GM18499 (cell line): ENCODE measurements around the gene PRKCE.

Experiments
- ATAC-seq: cut with Tn5 transposase; IDR thresholded peaks from one replicate; pipeline ENCODE4 v1.9.1; 2021; ENCODE audit warnings: moderate number of reproducible peaks; ENCODE audit not compliant: insufficient read depth, unreplicated experiment

Gene PRKCE

DNA sequence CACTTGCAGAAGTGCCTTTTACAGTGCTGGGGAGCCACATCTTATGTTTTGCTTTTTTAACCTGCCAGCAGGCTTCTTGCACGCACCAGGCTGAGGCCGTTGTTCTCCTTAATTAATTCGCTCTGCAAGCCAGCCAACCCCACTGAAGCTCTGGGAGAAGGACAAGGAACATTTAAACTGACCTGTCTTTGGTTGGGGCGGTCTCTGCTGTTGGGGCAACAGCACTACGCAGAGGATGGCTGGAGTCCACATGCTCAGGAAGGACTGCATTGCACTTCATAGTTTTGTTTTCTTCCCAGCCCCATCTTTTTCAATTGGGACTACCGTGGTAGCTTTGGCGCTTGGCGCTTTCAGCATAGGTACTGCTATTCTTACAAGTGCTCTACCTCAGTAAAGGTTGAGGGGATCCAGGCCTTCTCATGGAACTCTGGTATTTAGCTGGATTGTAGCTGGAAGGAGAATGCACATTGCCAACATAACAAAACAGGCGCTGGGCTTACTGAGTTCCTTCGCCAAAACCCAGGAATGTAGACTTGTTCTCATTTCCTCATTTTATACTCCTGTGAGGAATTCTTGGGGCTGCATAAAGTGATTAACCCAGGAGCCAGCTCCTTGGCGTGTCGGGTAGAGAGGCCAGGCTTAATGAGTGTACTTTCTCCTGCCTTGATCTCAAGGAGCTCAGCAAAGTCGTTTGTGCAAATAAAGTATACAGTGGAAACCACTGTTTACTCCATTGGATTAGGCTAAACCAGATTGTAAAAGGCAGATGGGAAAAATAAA lies 146.2 kb downstream of the PRKCE start:
- no peak for ATAC-seq

DNA sequence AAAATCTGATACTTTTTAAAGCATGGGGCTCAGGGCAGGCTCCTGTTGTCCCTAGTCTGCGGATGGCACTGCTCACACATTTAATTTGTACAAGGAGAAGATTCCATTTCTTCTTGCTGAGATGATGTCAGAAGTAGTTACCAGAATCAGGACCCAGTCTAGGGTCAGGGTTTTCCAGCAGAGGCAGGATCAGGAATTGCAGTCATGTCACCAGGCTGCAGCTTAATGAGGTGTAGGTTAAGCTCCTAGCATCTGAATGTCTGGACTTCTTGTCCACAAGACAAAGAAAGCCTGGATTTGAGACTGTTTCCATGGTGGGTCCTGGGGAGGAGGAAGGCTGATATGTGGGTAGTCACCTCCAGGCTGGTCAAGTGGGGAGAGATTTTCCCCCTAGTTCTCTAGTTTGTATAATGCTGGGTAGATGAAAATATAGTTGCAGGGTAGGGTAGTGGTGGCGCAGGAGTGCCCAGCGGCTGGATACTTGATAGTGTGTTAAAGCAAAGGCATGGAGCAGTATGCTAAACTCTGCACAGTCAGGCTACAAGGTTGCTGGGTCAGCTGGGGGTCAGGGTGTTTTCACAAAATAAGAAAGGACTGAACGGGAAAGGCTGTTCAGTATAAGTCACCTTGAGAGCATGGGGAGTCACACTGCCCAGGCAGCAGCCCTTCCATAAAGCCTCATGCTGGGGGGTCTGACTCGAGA lies 148.4 kb downstream of the PRKCE start:
- ATAC-seq: no peak

DNA sequence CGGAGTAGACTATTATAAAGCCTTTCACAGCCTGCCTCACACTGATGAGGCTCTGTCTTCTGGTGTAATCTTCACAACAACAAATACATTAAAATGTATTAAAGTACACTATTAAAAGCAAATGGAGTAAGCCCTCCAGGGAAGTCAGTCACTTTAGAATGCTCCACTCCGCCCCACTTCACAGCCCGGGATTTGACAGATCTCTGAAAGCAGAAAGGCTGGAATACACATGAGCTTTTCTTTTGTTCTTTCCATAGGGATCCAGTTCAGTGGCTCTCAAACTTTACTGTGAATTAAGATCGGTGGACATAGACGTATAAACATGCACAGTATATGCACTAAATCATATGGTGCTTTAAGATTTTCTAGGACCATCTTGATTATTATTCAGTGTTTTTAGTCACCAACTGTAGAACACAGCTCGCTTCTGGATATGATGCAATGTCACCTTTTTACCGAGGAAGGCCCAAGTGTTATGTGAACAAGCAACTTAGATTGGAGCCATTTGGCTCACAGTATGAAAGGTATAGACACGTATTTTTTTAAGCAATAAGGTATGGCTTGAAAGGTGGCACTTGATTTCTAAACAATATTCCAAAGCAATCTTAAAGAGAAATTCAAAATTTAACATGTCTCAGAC lies 151.1 kb downstream of the PRKCE start:
- no peak for ATAC-seq

DNA sequence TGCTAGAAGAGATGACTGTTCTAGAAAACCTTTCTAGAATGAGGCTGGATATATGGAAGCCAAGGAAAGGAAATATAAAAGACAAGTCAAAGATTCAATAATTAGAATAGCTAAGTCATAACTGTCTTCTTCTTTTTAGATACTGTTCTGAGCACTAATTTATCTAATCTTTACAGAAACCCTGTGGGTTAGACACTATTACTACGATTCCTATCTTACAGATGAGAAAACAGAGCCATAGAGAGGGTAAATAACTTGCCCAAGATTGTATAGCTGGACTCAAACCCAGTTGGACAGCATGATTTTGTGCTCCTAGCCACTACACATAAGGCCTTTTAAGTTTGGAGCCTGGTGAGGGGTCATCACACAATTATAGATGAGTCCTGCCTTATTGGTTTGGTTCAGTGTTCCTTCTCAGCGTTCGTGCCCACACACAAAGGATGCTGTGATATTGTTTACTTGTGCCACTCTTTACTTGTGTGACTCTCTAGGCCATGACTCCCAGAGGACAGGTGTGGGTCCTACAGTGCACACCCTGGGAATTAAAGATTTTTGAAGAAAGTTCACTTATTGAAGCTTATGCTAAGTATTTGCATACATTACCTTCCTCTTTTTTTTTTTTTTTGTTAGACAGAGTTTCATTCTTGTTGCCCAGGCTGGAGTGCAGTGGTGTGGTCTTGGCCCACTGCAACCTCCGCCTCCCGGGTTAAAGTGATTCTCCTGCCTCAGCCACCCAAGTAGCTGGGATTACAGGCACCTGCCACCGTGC lies 153.7 kb downstream of the PRKCE start:
- no peak for ATAC-seq

DNA sequence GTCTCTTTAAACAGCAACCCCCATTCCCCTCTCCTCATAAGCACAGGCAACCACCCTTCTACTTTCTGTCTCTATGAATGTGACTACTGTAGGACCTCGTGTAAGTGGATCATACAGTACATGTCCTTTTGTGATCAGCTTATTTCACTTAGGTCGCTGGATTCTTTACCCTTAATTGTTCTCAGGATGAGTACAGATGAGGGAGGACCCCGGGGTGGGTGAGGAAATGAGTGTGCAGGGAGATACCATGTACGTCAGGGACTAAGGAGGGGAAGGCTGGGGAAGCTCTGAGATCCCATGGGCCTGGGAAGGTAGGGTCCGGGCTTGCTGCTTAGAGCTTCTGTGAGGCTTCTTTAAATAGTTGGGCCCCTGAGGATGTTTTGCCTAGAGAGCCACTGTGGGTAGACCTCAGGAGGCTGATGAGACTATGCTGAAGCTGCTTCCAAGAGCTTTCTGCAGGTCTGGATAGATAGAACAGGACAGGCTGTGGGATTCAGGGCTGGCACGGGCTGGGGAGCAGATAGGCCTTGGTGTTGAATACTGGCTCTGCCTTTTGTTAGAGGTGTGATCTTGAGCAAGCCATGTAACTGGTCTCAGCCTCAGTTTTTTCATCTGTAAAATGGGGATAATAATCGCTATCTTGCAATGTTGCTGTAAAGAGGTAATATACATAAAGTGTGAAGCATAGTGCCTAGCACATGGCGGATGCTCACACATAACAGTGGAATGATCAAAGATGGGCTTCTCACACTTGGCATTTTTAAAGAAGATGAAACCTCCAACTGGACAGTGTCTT lies 155.3 kb downstream of the PRKCE start:
- no peak for ATAC-seq

DNA sequence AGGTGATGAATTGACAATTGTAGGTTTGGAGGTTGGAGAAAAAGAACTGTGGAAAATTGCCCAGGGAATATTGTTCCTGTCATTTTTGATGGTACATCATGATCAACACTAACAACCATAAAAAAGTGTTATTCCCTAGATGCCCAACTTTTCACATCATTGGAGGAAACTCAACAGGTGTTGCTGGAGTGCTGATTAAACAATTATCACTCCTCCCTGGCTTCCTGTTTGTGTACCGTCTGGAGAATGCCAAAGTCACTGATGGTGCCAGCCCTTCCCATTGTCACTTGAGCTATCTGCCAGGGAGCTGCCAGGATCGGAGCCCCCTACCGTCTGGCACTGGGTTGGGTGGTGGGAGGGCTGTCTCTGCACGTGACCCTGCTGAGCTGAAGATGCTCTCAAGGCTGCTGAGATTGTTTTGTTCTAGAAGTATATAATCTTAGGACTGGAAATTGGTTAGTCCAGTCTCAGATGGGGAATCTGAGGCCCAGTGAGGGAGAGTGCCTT lies 156.9 kb downstream of the PRKCE start:
- ATAC-seq: no peak

DNA sequence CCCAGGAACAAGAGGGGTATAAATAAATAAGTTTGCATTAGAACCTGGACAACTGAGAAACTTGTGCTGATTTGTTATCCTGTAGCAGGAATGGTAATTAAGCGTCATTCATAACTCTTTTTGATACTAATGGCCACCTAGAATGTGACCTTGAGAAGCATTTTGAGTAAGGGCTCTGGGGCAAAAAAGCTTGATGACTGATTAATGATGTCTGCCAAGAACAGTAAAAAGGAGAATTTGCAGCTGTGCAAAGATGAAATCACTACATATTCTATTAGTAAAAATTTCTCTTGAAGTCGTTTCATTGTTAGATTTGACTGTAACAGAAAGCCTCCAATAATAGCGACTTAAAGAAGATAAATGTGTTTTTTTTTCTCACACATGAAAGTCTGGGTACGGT lies 157.7 kb downstream of the PRKCE start:
- ATAC-seq: no peak

DNA sequence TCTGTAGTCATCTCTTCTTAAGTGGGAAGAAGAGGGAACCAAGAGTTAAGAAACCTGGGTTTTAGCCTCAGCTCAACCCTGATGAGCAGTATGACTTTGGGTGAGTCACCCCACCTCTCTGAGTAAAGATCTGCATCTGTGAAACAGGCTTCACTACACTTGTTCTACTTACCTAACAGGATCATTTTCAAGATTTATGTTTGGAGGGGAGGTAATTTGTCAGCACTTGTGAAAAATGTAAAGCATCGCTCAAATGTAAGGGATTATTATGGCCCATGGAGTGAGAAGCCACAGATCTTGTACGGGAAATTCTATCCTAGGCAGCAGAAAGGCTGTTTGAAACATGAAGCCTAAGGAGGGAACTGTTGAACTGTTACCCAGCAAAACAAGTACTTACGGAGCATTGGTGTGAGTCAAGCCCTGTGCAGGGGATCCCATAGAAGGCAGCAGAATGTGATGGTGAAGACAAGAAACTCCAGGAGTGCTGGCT lies 160.6 kb downstream of the PRKCE start:
- ATAC-seq: no peak

DNA sequence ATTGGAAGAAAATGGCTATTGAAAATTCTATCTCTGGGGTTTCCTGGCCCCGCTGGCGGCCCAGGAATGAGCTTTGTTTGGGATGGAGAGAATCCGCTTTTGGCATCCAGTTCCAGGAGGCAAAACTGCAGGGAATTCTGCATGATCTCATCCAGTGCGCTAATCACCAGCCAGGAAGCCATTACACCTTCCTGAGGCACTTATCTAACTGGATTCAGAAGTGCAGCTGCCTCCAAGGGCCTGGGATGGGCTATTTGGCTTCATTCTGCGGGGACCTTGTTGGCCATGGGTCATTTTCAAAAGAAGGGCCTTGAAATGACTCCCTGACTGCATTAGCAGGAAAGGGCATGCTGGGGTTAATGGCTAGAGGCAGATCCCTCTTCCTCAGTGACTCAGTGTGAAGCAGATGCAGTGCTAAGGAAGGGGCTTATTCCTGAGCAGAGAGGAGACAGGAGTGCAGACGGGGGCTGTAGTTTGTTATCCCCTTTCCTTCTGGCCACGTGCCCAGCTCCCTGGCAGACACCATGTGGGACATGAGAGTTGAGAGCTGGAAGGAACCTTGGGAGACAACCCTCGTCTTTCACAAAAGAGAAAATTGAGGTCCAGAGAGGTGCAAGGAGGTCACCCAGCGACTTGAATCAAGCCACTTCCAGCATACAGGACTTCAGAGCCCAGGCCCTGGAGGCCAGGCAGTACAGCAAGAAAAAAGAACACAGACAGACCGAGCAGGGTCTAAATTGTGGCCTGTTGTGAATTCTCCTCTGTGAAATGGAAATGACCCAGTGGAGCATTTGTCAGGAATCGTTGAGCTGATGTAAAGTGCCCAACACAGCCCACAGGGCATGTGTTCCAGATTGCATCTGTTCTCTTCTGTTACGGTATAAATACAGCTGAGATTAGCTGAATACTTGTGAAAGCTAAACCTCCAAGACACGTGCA lies 161.8 kb downstream of the PRKCE start:
- ATAC-seq: no peak

DNA sequence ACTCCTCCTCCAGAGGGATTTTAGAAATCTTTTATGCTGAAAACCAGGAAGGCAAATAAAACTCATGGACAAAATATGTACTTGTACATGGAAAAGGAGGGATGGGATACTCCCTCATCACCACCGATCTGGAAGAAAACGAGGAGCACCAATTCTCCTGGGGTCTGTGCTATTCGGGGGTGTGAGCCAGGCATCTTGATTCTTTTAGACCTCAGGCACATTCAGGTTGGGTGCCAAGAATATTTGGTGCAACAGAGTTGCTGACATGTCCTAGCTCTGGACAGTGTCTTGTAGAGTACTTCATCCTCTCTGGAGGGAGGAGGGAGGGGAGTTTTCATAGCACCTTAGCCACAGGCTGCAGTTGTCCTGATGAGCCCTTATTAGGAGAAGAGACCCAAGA lies 163.0 kb downstream of the PRKCE start:
- ATAC-seq: no peak

DNA sequence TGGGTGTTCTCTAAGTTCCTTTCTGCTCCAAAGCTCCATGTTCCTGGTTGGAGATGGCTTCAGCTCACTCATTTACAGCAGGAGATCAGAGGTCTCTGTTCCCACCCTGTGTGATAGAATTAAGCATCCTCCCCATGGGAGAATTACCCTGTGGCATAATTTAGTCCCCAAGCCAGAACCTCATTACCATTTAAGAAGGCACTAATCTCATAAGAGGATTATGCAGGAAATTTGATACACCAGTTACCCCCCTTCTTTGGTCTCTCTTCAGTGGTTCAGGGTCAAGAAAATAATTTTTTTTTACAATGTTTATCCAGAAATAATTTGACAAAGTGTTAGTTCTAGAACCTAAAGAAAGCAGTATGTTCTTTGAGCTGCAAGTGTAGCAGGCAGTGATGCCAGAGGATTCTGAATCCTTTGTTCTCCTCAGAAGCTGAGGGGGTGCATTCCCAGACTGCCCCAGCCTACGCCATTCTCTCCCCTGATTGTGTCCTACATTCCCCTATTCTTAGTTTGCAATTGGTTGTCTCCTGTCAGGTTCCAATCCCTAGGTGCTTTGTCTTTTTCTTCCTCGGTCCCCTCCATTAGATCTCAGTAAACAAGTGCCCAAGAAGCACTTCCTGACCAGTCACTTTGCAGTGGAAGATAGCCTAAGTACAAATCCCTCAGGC lies 163.6 kb downstream of the PRKCE start:
- ATAC-seq: no peak

DNA sequence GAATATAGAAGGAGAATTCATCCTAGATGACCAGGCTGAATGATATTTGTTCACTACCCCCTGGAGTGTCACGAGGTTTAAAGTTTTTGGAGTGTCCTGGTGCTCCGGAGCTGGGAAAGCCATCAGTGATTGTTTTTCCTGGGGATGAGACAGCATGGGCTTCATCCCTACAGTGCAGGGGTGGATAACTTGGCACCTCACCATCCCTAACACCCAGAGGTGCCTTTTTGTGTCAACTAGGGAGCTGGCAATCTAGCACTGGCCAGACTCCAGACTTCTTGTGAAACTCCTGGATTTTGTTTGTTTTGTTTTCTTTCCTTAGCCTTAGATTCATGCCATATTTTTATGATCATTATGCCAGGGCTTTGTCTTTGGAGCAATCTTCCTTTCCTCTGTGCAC lies 164.8 kb downstream of the PRKCE start:
- ATAC-seq: no peak

DNA sequence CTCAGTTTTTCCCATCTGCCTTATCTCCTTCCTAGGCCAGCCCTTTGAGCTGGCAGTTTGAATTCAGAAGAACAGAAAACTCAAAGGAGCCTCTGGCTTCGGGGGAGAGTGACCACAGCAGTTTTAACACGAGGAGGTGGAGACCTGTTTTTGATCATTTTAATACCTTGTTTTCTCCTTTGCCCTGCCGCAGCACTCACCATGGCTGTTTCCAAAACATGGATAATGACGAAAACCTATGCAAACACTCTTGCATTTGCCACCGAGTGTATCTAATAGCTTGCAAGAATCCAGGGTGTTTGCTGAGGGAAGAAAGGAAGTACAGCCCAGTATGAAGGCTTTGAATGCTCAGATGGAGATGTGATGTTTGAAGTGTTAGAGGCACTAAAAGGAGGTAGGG lies 167.1 kb downstream of the PRKCE start:
- ATAC-seq: no peak

DNA sequence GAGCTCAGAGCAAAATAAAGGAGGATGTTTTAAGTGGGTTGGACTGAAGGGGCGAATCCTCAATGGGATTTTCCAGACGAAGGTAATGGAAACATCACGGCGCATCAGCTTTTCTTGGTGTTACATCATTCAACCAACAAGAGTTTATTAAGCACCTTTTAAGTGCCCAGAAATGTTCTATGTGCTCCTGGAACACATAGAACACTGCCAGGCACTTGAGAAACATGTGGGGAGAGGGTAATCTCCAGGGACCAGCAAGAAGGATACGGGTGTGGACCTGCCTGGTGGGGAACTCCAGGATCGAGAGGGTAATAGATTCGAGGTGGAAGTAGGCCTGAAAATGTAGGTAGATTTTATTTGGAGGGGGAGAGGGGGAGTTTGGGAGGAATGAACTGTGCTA lies 168.6 kb downstream of the PRKCE start:
- ATAC-seq: no peak

DNA sequence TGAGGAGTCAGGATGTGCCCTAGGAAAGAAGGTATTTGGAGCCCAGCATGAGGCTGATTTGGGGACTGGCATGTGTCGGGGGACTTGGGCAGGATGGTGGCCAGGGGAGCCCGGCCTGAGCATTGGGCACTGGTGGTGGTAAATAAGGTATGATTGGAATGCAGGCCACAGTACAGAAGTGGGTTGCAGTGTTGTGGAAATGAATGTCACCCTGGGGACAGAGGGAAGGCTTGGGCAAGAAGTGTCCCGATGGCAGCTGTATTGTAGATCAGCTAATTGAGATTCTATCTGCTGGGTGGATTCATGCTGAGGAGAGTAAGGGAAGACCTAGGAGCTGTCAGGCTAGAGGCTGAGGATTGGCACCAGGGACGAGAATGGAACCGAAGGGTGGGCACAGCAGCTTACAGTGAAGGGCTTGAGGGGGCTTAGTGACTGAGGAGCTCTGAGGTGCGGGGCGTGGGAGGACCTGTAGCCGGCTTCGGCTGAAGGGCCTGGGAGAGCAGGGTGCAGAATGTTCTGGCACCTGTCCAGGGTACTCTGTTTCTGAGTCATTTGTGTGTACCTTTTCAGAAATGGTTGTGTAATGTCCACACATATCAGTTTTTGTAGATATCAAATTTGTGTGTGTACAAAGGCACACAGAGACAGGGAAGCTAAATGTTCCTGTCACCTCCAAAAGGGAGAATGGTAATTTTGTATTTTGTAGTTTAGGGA lies 170.2 kb downstream of the PRKCE start:
- ATAC-seq: no peak

DNA sequence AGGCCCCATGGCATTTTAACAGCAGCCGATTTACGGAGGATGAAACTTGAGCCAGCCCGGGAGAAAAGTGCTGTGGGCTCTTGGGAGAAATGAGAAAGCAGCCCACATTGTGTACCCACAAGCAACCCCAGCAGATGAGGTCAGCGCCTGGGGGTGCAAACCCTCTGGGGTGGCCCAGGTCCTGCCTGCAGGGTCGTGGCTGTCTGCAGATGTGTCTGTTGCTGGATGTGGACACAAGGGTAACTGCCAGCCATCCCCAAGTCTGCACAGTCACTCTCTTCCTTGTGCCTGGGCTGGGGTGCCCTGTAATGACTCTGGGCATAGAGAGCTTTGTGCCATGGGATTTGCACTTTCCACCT lies 170.8 kb downstream of the PRKCE start:
- ATAC-seq: no peak

DNA sequence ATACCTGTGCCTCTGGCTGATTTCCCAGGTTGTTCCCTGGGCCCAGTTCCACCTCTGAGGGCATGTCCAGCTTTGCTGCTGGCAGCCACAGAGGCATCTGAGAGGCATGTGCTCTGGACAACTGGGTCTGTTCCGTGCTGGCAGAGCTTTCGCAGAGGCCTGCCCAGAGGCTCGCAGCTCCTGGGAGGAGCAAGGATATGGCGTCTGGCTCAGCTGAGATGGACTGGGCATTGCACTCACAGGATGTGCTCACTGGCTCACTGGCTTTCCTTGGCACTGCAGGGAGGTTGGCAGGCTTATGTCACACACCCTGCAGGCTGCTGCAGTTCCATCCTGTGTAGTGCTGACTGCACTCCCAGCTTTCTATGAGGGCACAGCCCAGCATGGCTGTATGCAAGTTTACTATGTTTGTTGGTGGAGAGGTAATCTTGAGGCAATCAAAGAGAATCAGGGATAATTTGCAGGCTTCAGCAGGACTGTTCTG lies 172.3 kb downstream of the PRKCE start:
- no peak for ATAC-seq
